GM11168 (cell line): ENCODE measurements around the gene PARD3B.

Experiments used
- in situ Hi-C: fragments of 300-500 bp; cut with MboI; formaldehyde crosslinking; loops from one replicate; pipeline ENCODE4 v1.12.0; 2022; ENCODE audit warnings: low sequenced_read_pairs; ENCODE audit not compliant: unreplicated experiment

Gene PARD3B

GRCh38 chr2:204913854-204914464, 368.7 kb downstream of the PARD3B start:
- in situ Hi-C loops, result no loop called here

GRCh38 chr2:204914708-204915107, 369.4 kb downstream of the PARD3B start:
- in situ Hi-C loops, result no loop called here

GRCh38 chr2:204917089-204917701, 371.9 kb downstream of the PARD3B start:
- in situ Hi-C loops, result no loop called here

GRCh38 chr2:204920776-204921175, 375.5 kb downstream of the PARD3B start:
- in situ Hi-C loops, result no loop called here

- in situ Hi-C loops, result no loop called here
Measured at GRCh38 chr2:204923957-204924356, 378.7 kb downstream of the PARD3B start.

GRCh38 chr2:204931562-204931961, 386.3 kb downstream of the PARD3B start:
- in situ Hi-C loops, result no loop called here

- in situ Hi-C loops, result no loop called here
Measured at GRCh38 chr2:204933735-204934374, 388.6 kb downstream of the PARD3B start.

- in situ Hi-C loops, result no loop called here
Measured at GRCh38 chr2:204944927-204945326, 399.7 kb downstream of the PARD3B start.

GRCh38 chr2:204945376-204945775, 400.1 kb downstream of the PARD3B start:
- in situ Hi-C loops, result no loop called here

- in situ Hi-C loops, result no loop called here
Measured at GRCh38 chr2:204946892-204947291, 401.6 kb downstream of the PARD3B start.

GRCh38 chr2:204947405-204947804, 402.1 kb downstream of the PARD3B start:
- in situ Hi-C loops, result no loop called here

- in situ Hi-C loops, result no loop called here
Measured at GRCh38 chr2:204948024-204948763, 402.9 kb downstream of the PARD3B start.

GRCh38 chr2:204948822-204949221, 403.5 kb downstream of the PARD3B start:
- in situ Hi-C loops, result no loop called here

- in situ Hi-C loops, result no loop called here
Measured at GRCh38 chr2:204950695-204951346, 405.5 kb downstream of the PARD3B start.

- in situ Hi-C loops, result no loop called here
Measured at GRCh38 chr2:204958371-204958770, 413.1 kb downstream of the PARD3B start.

- in situ Hi-C loops, result no loop called here
Measured at GRCh38 chr2:204964414-204964813, 419.1 kb downstream of the PARD3B start.

- in situ Hi-C loops, result no loop called here
Measured at GRCh38 chr2:204966245-204966644, 421.0 kb downstream of the PARD3B start.

GRCh38 chr2:204967199-204967960, 422.1 kb downstream of the PARD3B start:
- in situ Hi-C loops, result no loop called here

- in situ Hi-C loops, result no loop called here
Measured at GRCh38 chr2:204971206-204971907, 426.1 kb downstream of the PARD3B start.
